H1 (cell line): Measurements from ENCODE around the gene ITPK1. TPM values are rescaled to one million over a fixed set of nuclear protein-coding genes. Genes with fewer than 3 reads are reported as not detected.

Source experiments
- ASH2L ChIP-seq: fragments of 200-600, 300-600 bp; sonication (generic); IDR thresholded peaks from one replicate; pipeline ENCODE4 v1.7.1; 2017; ENCODE audit warnings: low read length
- GABPA ChIP-seq: IDR thresholded peaks from 2 replicates; pipeline ENCODE4 v1.6.1; 2011; ENCODE audit warnings: mild to moderate bottlenecking, low read length, moderate library complexity, borderline replicate concordance; ENCODE audit not compliant: insufficient read depth
- NANOG ChIP-seq: IDR thresholded peaks from 2 replicates; pipeline ENCODE4 v1.6.1; 2011; ENCODE audit warnings: low read length, low read depth, mild to moderate bottlenecking, inconsistent platforms; ENCODE audit not compliant: insufficient read depth, poor library complexity, severe bottlenecking
- polyA plus RNA-seq, 7 experiments: library from polyadenylated mRNA; depleted of rRNA in 3 of 7; stranded (reverse) in 5 of 7; unstranded in 2 of 7; fragments of >200 nt in 5 of 7; fragments of 200-250 nt in 2 of 7; gene quantifications; 1 replicate in 5 of 7; 2 replicates in 1 of 7; 4 replicates in 1 of 7; pipeline versions ENCODE4 v1.2.1 to v1.2.3, GENCODE V29; 2011 to 2013; ENCODE audit warnings: missing spikeins in 2 of 7, mixed read lengths in 2 of 7
- total RNA-seq: library from RNA; stranded (reverse); fragmentation: NEBNext Ultra II Directional; extraction: Animal tissue kit (Norgen Biotek cat#: 25700); gene quantifications from 2 replicates; pipeline ENCODE4 v1.2.1, GENCODE V29; 2021
- TF ChIP-seq, protein P1 (sequence below): IDR thresholded peaks from 2 replicates; pipeline ENCODE4 v1.6.1; 2012; ENCODE audit warnings: low read length, inconsistent platforms

Gene ITPK1
- total and polyA plus RNA-seq, 2 of the 8 experiments (the other 6 are each of a cell fraction or from before 2014, with no cell fraction given) = 108 to 143 TPM

DNA sequence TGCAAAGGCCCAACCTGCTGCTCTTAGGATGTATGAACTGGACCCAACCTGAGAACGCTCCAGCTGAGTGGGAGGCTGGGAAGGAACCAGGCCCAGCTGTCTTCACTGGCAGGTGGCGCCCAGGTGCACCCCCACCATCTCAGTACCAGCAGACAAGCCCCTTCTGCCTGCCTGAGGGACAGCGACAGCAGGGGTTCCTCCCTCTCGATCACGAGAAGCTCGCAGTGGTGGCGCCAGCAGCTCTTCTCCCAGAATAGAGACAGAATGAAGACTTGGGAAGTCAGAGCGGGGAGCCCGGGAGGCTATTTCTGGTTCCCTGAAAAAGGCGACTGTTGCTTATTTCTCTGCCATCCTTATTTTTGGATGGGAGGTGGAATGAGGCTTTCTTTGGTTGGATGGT is 146.3 kb downstream of the ITPK1 start (continued):
- TF ChIP-seq ASH2L (no peak), GABPA (no peak), NANOG (no peak)
- TF ChIP-seq, protein P1, sequence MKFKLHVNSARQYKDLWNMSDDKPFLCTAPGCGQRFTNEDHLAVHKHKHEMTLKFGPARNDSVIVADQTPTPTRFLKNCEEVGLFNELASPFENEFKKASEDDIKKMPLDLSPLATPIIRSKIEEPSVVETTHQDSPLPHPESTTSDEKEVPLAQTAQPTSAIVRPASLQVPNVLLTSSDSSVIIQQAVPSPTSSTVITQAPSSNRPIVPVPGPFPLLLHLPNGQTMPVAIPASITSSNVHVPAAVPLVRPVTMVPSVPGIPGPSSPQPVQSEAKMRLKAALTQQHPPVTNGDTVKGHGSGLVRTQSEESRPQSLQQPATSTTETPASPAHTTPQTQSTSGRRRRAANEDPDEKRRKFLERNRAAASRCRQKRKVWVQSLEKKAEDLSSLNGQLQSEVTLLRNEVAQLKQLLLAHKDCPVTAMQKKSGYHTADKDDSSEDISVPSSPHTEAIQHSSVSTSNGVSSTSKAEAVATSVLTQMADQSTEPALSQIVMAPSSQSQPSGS = no peak
- TF ChIP-seq, all 59 proteins: peak for 0
